Limb (tissue), 2 donors: ENCODE data around the gene PNKD.
"Not testable (repeated sequence)": the region's sequence is repeated elsewhere in the genome, so short reads cannot be mapped to it uniquely, and the experiment has no call there.

Experiments
- DNase-seq, 2 donors: peaks; one replicate each; pipeline ENCODE4 v3.0.0-alpha.2; 2016; ENCODE audit errors: extremely low spot score in 2 of 2

The PNKD gene

GRCh38 chr2:218291318-218292047 is 21.2 kb downstream of the PNKD start:
- DNase-seq: no peak

GRCh38 chr2:218292048-218293014 is 22.0 kb downstream of the PNKD start, which contains the start of gene TMBIM1:
TSS of gene TMBIM1 (minus strand) at chr2:218292503. CDS start at chr2:218282141, 10,362 bp downstream.
- DNase-seq: peak; percentile 84 to 89

- DNase-seq: no peak
Observed at GRCh38 chr2:218293715-218294429, 23.6 kb downstream of the PNKD start.

- DNase-seq: no peak
Observed at GRCh38 chr2:218294430-218295022, 24.2 kb downstream of the PNKD start.

GRCh38 chr2:218295029-218295428 is 24.7 kb downstream of the PNKD start:
- no peak for DNase-seq

GRCh38 chr2:218296200-218296599 is 25.9 kb downstream of the PNKD start:
- DNase-seq: no peak

GRCh38 chr2:218296847-218297246 is 26.5 kb downstream of the PNKD start:
- DNase-seq: no peak

GRCh38 chr2:218298314-218298875 is 28.1 kb downstream of the PNKD start:
- DNase-seq: no peak

- DNase-seq: no peak
Observed at GRCh38 chr2:218300141-218300540, 29.8 kb downstream of the PNKD start.

GRCh38 chr2:218301176-218301819 is 31.0 kb downstream of the PNKD start:
- DNase-seq: peak; percentile 87 to 88

GRCh38 chr2:218305383-218305782 is 35.1 kb downstream of the PNKD start:
- no peak for DNase-seq

GRCh38 chr2:218306184-218306920 is 36.0 kb downstream of the PNKD start:
- DNase-seq: no peak

- no peak for DNase-seq
Observed at GRCh38 chr2:218307415-218308090, 37.2 kb downstream of the PNKD start.

GRCh38 chr2:218310853-218311540 is 40.7 kb downstream of the PNKD start:
- no peak for DNase-seq

GRCh38 chr2:218311541-218312266 is 41.4 kb downstream of the PNKD start:
- DNase-seq: not testable (repeated sequence)

- DNase-seq: no peak
Observed at GRCh38 chr2:218312267-218312756, 42.0 kb downstream of the PNKD start.

- DNase-seq: no peak
Observed at GRCh38 chr2:218313356-218313755, 43.0 kb downstream of the PNKD start.

GRCh38 chr2:218314764-218315163 is 44.4 kb downstream of the PNKD start:
- not testable (repeated sequence) for DNase-seq
